WTC11 (cell line): ENCODE results near the gene SKOR2. TPM values are rescaled to one million over a fixed set of nuclear protein-coding genes. Genes with fewer than 3 reads are reported as not detected.
"Not testable (repeated sequence)": the region's sequence is repeated elsewhere in the genome, so short reads cannot be mapped to it uniquely, and the experiment has no call there.

Source experiments
- ATAC-seq: fragments of 200-7000 bp; cut with Tn5 transposase; 2 replicates; pipeline ENCODE4 v1.10.0; 2021; ENCODE audit warnings: mild to moderate bottlenecking, moderate library complexity
- CTCF ChIA-PET: fragments of 300-600 bp; sonication (Branson Sonifier 250); formaldehyde crosslinking; loops from one replicate; lab custom pipeline; 2021; ENCODE audit warnings: antibody characterized with exemption; lab: Charles Lee
- POLR2A ChIA-PET: fragments of 350-600 bp; sonication (Branson Sonifier 250); formaldehyde crosslinking; loops from one replicate; lab custom pipeline; 2021; ENCODE audit warnings: antibody characterized with exemption; lab: Charles Lee
- DNase-seq: peaks from one replicate; pipeline ENCODE4 v3.0.0; 2021; ENCODE audit warnings: low spot score
- H3K27ac Mint-ChIP-seq: 2 replicates; pipeline ENCODE4 v1.8.0; 2021; ENCODE audit warnings: mixed read lengths
- H3K27me3 Mint-ChIP-seq: 2 replicates; pipeline ENCODE4 v1.8.0; 2021; ENCODE audit warnings: low read depth, mild to moderate bottlenecking, moderate library complexity, mixed read lengths
- H3K36me3 Mint-ChIP-seq: 2 replicates; pipeline ENCODE4 v1.8.0; 2021; ENCODE audit warnings: mixed read lengths
- H3K4me1 Mint-ChIP-seq: 2 replicates; pipeline ENCODE4 v1.8.0; 2022; ENCODE audit warnings: mixed read lengths
- H3K4me3 Mint-ChIP-seq: 2 replicates; pipeline ENCODE4 v1.8.0; 2021; ENCODE audit warnings: mild to moderate bottlenecking, moderate library complexity, mixed read lengths
- H3K9me3 Mint-ChIP-seq: 2 replicates; pipeline ENCODE4 v1.8.0; 2021; ENCODE audit warnings: mixed read lengths
- ATF1 ChIP-seq: sonication (generic); formaldehyde crosslinking; IDR thresholded peaks from 2 replicates; pipeline ENCODE4 v1.8.1; 2023; ENCODE audit warnings: mild to moderate bottlenecking, moderate library complexity, missing genetic modification reagents
- ELF4 ChIP-seq: sonication (generic); formaldehyde crosslinking; IDR thresholded peaks from 2 replicates; pipeline ENCODE4 v1.8.1; 2022; ENCODE audit warnings: low read depth, mild to moderate bottlenecking, moderate library complexity, missing genetic modification reagents
- EMX1 ChIP-seq: fragments of 250-450 bp; sonication (Bioruptor Pico); IDR thresholded peaks from 2 replicates; pipeline ENCODE4 v1.8.0; 2021; ENCODE audit warnings: mild to moderate bottlenecking
- FOXP1 ChIP-seq: sonication (generic); formaldehyde crosslinking; IDR thresholded peaks from 2 replicates; pipeline ENCODE4 v1.8.0; 2022; ENCODE audit warnings: missing genetic modification reagents, mild to moderate bottlenecking, moderate library complexity, borderline replicate concordance
- GRHL2 ChIP-seq: fragments of 250-450 bp; sonication (Bioruptor Pico); IDR thresholded peaks from 2 replicates; pipeline ENCODE4 v1.8.0; 2022; ENCODE audit warnings: mild to moderate bottlenecking, moderate library complexity; ENCODE audit not compliant: insufficient replicate concordance, severe bottlenecking
- MYBL2 ChIP-seq: sonication (generic); formaldehyde crosslinking; IDR thresholded peaks from 2 replicates; pipeline ENCODE4 v1.8.1; 2023; ENCODE audit warnings: mild to moderate bottlenecking, moderate library complexity, missing genetic modification reagents
- NR1H2 ChIP-seq: sonication (generic); formaldehyde crosslinking; IDR thresholded peaks from 2 replicates; pipeline ENCODE4 v1.9.0; 2021; ENCODE audit warnings: mild to moderate bottlenecking, moderate library complexity, missing genetic modification reagents
- NR3C1 ChIP-seq: sonication (generic); formaldehyde crosslinking; conservative IDR thresholded peaks from 2 replicates; pipeline ENCODE4 v1.8.1; 2023; ENCODE audit warnings: low read depth, mild to moderate bottlenecking, missing genetic modification reagents
- RORB ChIP-seq: fragments of 250-450 bp; sonication (Bioruptor Pico); IDR thresholded peaks from 2 replicates; pipeline ENCODE4 v1.9.0; 2021; ENCODE audit warnings: mild to moderate bottlenecking
- SMAD4 ChIP-seq: sonication (generic); formaldehyde crosslinking; IDR thresholded peaks from 2 replicates; pipeline ENCODE4 v1.8.0; 2022; ENCODE audit warnings: mild to moderate bottlenecking, missing genetic modification reagents
- SOX15 ChIP-seq: fragments of 250-450 bp; sonication (Bioruptor Pico); IDR thresholded peaks from 2 replicates; pipeline ENCODE4 v1.9.0; 2021; ENCODE audit warnings: mild to moderate bottlenecking
- TEAD4 ChIP-seq: sonication (generic); formaldehyde crosslinking; IDR thresholded peaks from 2 replicates; pipeline ENCODE4 v1.8.0; 2022; ENCODE audit warnings: mild to moderate bottlenecking, missing genetic modification reagents
- TP53 ChIP-seq: sonication (generic); formaldehyde crosslinking; IDR thresholded peaks from 2 replicates; pipeline ENCODE4 v1.8.1; 2023; ENCODE audit warnings: mild to moderate bottlenecking, missing genetic modification reagents
- USF2 ChIP-seq: sonication (generic); formaldehyde crosslinking; IDR thresholded peaks from 2 replicates; pipeline ENCODE4 v1.8.1; 2023; ENCODE audit warnings: mild to moderate bottlenecking, missing genetic modification reagents, moderate library complexity
- ZNF138 ChIP-seq: sonication (generic); formaldehyde crosslinking; conservative IDR thresholded peaks from 2 replicates; pipeline ENCODE4 v1.8.1; 2022; ENCODE audit warnings: mild to moderate bottlenecking, moderate library complexity, missing genetic modification reagents
- ZNF317 ChIP-seq: sonication (generic); formaldehyde crosslinking; IDR thresholded peaks from 2 replicates; pipeline ENCODE4 v1.8.1; 2023; ENCODE audit warnings: low read depth, mild to moderate bottlenecking, moderate library complexity, missing genetic modification reagents, borderline replicate concordance
- ZNF423 ChIP-seq: fragments of 250-450 bp; sonication (Bioruptor Pico); IDR thresholded peaks from 2 replicates; pipeline ENCODE4 v2.1.2; 2022; ENCODE audit warnings: mild to moderate bottlenecking, moderate library complexity
- total RNA-seq: library from RNA; stranded (reverse); gene quantifications from 3 replicates; pipeline ENCODE4 v1.2.3, GENCODE V29; 2021
- TF ChIP-seq, protein P1 (sequence below): fragments of 250-450 bp; sonication (Bioruptor Pico); conservative IDR thresholded peaks from 2 replicates; pipeline ENCODE4 v1.9.0; 2021; ENCODE audit warnings: mild to moderate bottlenecking
- TF ChIP-seq, protein P2 (sequence below): sonication (generic); formaldehyde crosslinking; IDR thresholded peaks from 2 replicates; pipeline ENCODE4 v1.8.0; 2023; ENCODE audit warnings: mild to moderate bottlenecking, missing genetic modification reagents
- TF ChIP-seq, protein P3 (sequence below): fragments of 250-450 bp; sonication (Bioruptor Pico); IDR thresholded peaks from 2 replicates; pipeline ENCODE4 v1.9.0; 2021; ENCODE audit warnings: mild to moderate bottlenecking, borderline replicate concordance
- TF ChIP-seq, protein P4 (sequence below): fragments of 250-450 bp; sonication (Bioruptor Pico); IDR thresholded peaks from 2 replicates; pipeline ENCODE4 v1.9.0; 2021; ENCODE audit warnings: mild to moderate bottlenecking

The SKOR2 gene
- total RNA-seq, 1 experiment from 2014 or later, result 1.3 TPM

DNA sequence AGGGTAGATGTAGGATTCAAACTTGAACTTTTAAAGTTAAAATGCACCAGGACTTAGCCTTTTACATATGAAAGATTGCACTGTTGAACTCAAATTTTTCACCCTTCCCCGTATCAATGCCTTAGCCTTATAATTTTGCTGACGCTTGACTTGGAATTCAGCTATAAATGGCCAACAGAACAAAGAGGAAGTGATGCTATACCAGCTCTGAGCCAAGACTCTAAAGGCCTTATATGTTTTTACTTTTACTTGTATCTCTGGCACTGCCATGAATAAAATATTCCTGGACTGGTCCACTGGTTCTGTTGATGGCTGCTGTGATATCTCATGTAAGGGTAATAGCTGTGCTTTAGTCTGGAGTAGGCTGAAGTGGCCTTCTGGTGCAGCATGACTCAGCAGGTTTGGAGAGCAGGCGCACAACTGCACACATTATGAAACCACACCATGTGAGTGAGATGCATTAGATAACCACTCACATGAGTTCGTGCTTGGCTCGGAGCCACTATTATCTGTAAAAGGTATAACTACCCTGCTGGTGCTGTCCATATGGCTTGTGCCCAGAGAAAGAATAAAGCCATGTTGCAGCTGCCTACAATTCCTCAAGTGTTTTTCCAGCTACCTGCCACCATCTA, 66.9 kb downstream of the SKOR2 start:
- DNase-seq (no peak), ATAC-seq (no peak)
- Mint-ChIP-seq H3K4me3 (no peak overlapping the region), H3K9me3 (peaks cover 30% of the 10 kb centered on the region), H3K4me1 (peaks cover 3% of the 10 kb centered on the region), H3K27me3 (peaks cover 22% of the 10 kb centered on the region), H3K36me3 (peaks cover 18% of the 10 kb centered on the region), H3K27ac (no peak overlapping the region)
- POLR2A ChIA-PET, result no interaction called here
- no peak for TF ChIP-seq ELF4 (CRISPR knock-in tag)
- no peak for TF ChIP-seq SOX15 (CRISPR knock-in tag)
- TF ChIP-seq ZNF138, result no peak
- TF ChIP-seq, protein P1, sequence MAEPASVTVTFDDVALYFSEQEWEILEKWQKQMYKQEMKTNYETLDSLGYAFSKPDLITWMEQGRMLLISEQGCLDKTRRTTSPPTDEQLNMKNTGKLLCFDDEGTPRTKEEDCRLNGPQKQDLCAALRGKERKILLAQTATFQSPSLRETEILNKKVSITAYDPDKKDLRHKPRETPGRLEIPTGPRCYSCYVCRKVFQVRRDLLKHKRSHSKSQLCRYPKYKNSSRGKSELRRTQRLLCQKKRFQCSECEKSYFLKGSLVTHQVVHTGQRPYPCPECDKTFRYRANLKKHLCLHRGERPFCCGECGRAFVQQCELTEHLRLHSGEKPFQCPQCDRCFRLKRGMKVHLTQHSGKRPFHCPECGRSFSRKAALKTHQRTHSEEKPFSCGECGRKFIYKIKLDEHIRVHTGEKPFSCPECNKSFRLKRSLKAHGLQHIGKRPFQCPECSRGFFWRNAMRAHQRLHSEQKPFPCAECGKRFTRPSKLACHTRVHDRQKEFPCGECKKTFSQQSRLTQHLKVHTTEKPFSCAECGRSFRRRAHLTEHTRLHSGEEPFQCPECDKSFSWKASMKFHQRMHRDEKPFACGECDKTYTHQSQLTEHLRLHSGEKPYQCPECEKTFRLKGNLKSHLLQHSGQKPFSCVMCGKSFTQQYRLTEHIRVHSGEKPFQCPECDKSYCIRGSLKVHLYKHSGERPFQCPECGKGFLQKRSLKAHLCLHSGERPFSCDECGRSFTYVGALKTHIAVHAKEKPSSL (CRISPR knock-in tag), result no peak
- TF ChIP-seq FOXP1 (CRISPR knock-in tag), result no peak
- TF ChIP-seq, protein P2, sequence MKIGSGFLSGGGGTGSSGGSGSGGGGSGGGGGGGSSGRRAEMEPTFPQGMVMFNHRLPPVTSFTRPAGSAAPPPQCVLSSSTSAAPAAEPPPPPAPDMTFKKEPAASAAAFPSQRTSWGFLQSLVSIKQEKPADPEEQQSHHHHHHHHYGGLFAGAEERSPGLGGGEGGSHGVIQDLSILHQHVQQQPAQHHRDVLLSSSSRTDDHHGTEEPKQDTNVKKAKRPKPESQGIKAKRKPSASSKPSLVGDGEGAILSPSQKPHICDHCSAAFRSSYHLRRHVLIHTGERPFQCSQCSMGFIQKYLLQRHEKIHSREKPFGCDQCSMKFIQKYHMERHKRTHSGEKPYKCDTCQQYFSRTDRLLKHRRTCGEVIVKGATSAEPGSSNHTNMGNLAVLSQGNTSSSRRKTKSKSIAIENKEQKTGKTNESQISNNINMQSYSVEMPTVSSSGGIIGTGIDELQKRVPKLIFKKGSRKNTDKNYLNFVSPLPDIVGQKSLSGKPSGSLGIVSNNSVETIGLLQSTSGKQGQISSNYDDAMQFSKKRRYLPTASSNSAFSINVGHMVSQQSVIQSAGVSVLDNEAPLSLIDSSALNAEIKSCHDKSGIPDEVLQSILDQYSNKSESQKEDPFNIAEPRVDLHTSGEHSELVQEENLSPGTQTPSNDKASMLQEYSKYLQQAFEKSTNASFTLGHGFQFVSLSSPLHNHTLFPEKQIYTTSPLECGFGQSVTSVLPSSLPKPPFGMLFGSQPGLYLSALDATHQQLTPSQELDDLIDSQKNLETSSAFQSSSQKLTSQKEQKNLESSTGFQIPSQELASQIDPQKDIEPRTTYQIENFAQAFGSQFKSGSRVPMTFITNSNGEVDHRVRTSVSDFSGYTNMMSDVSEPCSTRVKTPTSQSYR (CRISPR knock-in tag), result no peak
- no peak for TF ChIP-seq TP53
- no peak for TF ChIP-seq SMAD4 (CRISPR knock-in tag)
- CTCF ChIA-PET, result interaction anchor here (1.7 kb wide), 1 partner anchor 21 kb away, joined by 8 read pairs; no protein-coding TSS in a partner anchor

- DNase-seq, H3K4me3 Mint-ChIP-seq, ATAC-seq, H3K27ac Mint-ChIP-seq, POLR2A ChIA-PET, H3K4me1 Mint-ChIP-seq: not testable (repeated sequence)
- peaks cover 18% of the 10 kb centered on the region for H3K36me3 Mint-ChIP-seq
- H3K27me3 Mint-ChIP-seq, result peaks cover 24% of the 10 kb centered on the region
- CTCF ChIA-PET, result interaction anchor here (0.6 kb wide), 1 partner anchor 64 kb away, joined by 6 read pairs; no protein-coding TSS in a partner anchor
- peaks cover 30% of the 10 kb centered on the region for H3K9me3 Mint-ChIP-seq
Measured at GRCh38 chr18:47182156-47182555, 69.3 kb downstream of the SKOR2 start.

DNA sequence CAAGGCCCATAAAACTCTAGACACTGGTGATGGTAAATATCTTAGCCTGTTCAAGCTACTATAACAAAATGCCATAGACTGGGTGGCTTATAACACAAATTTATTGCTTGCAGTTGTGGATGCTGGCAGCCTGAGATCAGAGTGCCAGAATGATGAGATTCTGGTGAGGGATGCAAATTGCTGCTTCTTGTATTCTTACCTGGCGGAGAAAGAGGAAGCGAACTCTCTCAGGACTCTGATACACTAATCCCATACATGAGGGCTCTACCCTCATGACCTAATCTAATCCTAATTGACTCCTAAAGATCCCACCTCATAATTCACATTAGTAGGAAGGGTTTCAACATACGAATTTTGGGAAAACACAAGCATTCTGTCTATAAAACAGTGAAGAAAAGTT, 70.7 kb downstream of the SKOR2 start:
- Mint-ChIP-seq H3K27me3 (peaks cover 25% of the 10 kb centered on the region), H3K27ac (no peak overlapping the region), H3K4me3 (no peak overlapping the region), H3K9me3 (peaks cover 26% of the 10 kb centered on the region), H3K4me1 (peaks cover 5% of the 10 kb centered on the region), H3K36me3 (peaks cover 18% of the 10 kb centered on the region)
- ChIA-PET POLR2A (no interaction called here), CTCF (no interaction called here)
- DNase-seq (no peak), ATAC-seq (no peak)
- TF ChIP-seq, protein P3, sequence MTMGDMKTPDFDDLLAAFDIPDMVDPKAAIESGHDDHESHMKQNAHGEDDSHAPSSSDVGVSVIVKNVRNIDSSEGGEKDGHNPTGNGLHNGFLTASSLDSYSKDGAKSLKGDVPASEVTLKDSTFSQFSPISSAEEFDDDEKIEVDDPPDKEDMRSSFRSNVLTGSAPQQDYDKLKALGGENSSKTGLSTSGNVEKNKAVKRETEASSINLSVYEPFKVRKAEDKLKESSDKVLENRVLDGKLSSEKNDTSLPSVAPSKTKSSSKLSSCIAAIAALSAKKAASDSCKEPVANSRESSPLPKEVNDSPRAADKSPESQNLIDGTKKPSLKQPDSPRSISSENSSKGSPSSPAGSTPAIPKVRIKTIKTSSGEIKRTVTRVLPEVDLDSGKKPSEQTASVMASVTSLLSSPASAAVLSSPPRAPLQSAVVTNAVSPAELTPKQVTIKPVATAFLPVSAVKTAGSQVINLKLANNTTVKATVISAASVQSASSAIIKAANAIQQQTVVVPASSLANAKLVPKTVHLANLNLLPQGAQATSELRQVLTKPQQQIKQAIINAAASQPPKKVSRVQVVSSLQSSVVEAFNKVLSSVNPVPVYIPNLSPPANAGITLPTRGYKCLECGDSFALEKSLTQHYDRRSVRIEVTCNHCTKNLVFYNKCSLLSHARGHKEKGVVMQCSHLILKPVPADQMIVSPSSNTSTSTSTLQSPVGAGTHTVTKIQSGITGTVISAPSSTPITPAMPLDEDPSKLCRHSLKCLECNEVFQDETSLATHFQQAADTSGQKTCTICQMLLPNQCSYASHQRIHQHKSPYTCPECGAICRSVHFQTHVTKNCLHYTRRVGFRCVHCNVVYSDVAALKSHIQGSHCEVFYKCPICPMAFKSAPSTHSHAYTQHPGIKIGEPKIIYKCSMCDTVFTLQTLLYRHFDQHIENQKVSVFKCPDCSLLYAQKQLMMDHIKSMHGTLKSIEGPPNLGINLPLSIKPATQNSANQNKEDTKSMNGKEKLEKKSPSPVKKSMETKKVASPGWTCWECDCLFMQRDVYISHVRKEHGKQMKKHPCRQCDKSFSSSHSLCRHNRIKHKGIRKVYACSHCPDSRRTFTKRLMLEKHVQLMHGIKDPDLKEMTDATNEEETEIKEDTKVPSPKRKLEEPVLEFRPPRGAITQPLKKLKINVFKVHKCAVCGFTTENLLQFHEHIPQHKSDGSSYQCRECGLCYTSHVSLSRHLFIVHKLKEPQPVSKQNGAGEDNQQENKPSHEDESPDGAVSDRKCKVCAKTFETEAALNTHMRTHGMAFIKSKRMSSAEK, result no peak
- TF ChIP-seq ELF4 (CRISPR knock-in tag), result no peak
- TF ChIP-seq RORB (CRISPR knock-in tag), result no peak
- no peak for TF ChIP-seq TEAD4
- TF ChIP-seq ZNF423 (CRISPR knock-in tag), result no peak
- TF ChIP-seq USF2 (CRISPR knock-in tag), result no peak
- no peak for TF ChIP-seq ATF1 (CRISPR knock-in tag)
- TF ChIP-seq, protein P4, sequence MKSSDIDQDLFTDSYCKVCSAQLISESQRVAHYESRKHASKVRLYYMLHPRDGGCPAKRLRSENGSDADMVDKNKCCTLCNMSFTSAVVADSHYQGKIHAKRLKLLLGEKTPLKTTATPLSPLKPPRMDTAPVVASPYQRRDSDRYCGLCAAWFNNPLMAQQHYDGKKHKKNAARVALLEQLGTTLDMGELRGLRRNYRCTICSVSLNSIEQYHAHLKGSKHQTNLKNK (CRISPR knock-in tag), result no peak
- TF ChIP-seq SOX15 (CRISPR knock-in tag), result no peak
- no peak for TF ChIP-seq GRHL2 (CRISPR knock-in tag)
- TF ChIP-seq SMAD4 (CRISPR knock-in tag), result no peak
- TF ChIP-seq NR1H2, result no peak
- TF ChIP-seq ZNF138, result no peak
- no peak for TF ChIP-seq ZNF317 (CRISPR knock-in tag)
- no peak for TF ChIP-seq NR3C1 (CRISPR knock-in tag)
- no peak for TF ChIP-seq EMX1
- TF ChIP-seq FOXP1 (CRISPR knock-in tag), result no peak
- no peak for TF ChIP-seq MYBL2
